HEK293 (cell line): Measurements from ENCODE around the gene MCRIP2.

Experiments
- CTCF ChIP-seq: fragments of 450-650 bp; formaldehyde crosslinking; IDR thresholded peaks from 2 replicates; pipeline ENCODE4 v1.5.1; 2016; ENCODE audit warnings: missing biosample characterization, missing genetic modification characterization
- SCRT2 ChIP-seq: fragments of 450-650 bp; formaldehyde crosslinking; IDR thresholded peaks from 2 replicates; pipeline ENCODE4 v1.5.1; 2016; ENCODE audit warnings: missing biosample characterization, missing genetic modification characterization
- ZFP41 ChIP-seq: fragments of 450-650 bp; formaldehyde crosslinking; IDR thresholded peaks from 2 replicates; pipeline ENCODE4 v1.5.1; 2016; ENCODE audit warnings: missing biosample characterization, missing genetic modification characterization, borderline replicate concordance
- ZNF155 ChIP-seq: fragments of 450-650 bp; formaldehyde crosslinking; IDR thresholded peaks from 2 replicates; pipeline ENCODE4 v1.5.1; 2016; ENCODE audit warnings: missing biosample characterization, missing genetic modification characterization
- ZNF501 ChIP-seq: fragments of 450-650 bp; formaldehyde crosslinking; IDR thresholded peaks from 2 replicates; pipeline ENCODE4 v1.5.1; 2016; ENCODE audit warnings: missing biosample characterization, missing genetic modification characterization
- ZNF510 ChIP-seq: fragments of 450-650 bp; formaldehyde crosslinking; IDR thresholded peaks from 2 replicates; pipeline ENCODE4 v1.5.1; 2018; ENCODE audit warnings: mild to moderate bottlenecking, missing genetic modification characterization, missing biosample characterization; ENCODE audit not compliant: insufficient replicate concordance
- ZNF624 ChIP-seq: fragments of 450-650 bp; formaldehyde crosslinking; IDR thresholded peaks from 2 replicates; pipeline ENCODE4 v1.5.1; 2017; ENCODE audit warnings: missing biosample characterization, missing genetic modification characterization
- TF ChIP-seq, protein P1 (sequence below): fragments of 450-650 bp; formaldehyde crosslinking; IDR thresholded peaks from 2 replicates; pipeline ENCODE4 v1.5.1; 2016; ENCODE audit warnings: missing biosample characterization, missing genetic modification characterization

- TF ChIP-seq CTCF (tag by site-specific recombination) (no peak), SCRT2 (no peak), ZNF501 (no peak), ZNF624 (tag by site-specific recombination) (no peak), ZNF510 (tag by site-specific recombination) (no peak), ZFP41 (tag by site-specific recombination) (no peak), ZNF155 (tag by site-specific recombination) (no peak)
- TF ChIP-seq, protein P1, sequence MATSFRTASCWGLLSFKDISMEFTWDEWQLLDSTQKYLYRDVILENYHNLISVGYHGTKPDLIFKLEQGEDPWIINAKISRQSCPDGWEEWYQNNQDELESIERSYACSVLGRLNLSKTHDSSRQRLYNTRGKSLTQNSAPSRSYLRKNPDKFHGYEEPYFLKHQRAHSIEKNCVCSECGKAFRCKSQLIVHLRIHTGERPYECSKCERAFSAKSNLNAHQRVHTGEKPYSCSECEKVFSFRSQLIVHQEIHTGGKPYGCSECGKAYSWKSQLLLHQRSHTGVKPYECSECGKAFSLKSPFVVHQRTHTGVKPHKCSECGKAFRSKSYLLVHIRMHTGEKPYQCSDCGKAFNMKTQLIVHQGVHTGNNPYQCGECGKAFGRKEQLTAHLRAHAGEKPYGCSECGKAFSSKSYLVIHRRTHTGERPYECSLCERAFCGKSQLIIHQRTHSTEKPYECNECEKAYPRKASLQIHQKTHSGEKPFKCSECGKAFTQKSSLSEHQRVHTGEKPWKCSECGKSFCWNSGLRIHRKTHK: no peak
These were observed 6.6 kb upstream of the MCRIP2 start for GRCh38 chr16:634996-635395.
